Activated CD4-positive, alpha-beta T cell treated with anti-CD3 and anti-CD28 coated beads, Interleukin-2, Interleukin-6, amounts not matched to agents 100 ng/mL and 50 ng/mL, durations not matched to agents 16 hours and 8 hours (primary cell): Measurements from ENCODE around the gene JMJD8.

Experiments used
- DNase-seq: peaks from one replicate; pipeline ENCODE4 v3.0.0-alpha.2; 2020

Gene JMJD8

GRCh38 chr16:674968-675883 lies 8.9 kb downstream of the JMJD8 start, which contains the start of gene RHBDL1:
TSS of gene RHBDL1 (plus strand) at chr16:675671. CDS start at chr16:675791, 120 bp downstream.
- DNase-seq = peak; percentile 28

DNA sequence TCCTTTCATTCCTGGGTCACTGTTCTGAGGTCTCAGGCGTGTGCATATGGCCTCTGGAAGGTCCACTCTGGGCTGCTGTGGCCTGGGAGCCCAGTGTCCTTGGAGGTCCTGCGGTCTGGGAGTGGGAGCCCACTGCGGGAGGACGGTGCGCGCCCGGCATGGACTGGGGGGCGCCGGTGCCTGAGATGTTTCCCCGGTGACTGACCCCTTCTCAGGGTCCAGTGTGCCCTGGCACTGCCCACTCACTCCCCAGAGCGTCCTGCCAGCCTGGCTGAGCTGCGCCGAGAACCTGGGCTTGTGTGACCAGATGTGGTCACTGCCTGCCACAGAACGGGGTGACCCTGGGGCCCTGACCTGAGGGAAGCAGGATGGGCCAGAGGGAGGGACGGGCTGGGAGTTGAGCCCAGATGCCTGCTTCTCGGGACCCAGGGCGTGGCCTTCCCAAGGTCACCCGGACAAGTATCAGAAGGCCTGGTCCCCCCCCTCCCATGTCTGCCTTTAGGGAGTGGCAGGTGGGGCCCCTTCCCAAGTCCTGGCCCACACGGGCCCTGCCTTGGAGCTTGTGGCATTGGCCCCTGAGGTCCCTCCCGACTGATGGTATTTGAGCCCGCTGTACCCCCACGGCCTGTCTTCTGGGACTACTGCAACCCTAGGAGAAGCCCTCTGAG lies 9.8 kb downstream of the JMJD8 start:
- DNase-seq = no peak

DNA sequence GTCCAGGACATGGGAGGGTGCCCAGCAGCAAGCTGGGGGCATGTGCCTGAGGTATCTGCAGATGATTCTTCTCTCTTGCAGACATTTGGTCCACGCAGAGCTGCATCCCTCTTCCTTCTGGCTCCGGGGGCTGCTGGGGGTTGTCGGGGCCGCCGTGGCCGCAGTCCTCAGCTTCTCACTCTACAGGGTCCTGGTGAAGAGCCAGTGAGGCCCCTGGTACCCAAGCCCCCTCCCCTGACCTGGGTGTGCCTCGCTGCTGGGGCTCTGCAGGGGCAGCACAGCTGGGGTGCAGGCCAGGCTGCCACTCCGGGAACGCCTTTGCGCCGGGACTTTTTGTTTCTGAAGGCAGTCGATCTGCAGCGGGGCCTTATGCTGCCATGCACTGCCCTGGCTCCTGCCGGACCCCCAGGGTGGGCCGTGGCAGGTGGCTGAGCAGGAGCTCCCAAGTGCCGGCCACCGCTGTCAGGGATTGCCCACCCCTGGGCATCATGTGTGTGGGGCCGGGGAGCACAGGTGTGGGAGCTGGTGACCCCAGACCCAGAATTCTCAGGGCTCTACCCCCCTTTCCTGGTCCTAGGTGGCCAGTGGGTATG lies 10.6 kb downstream of the JMJD8 start:
- DNase-seq = no peak

DNA sequence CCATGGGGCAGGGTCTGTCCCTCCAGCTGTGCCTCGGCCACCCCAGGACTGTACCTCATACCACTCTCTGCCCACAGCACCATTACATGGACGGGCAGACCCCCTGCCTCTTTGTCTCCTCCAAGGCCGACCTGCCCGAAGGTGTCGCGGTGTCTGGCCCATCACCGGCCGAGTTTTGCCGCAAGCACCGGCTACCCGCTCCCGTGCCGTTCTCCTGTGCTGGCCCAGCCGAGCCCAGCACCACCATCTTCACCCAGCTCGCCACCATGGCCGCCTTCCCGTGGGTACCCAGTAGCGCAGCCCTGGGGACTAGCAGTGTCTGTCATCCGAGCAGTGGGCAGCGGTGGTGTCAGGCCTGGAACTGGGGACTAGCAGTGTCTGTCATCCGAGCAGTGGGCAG lies 11.3 kb downstream of the JMJD8 start:
- no peak for DNase-seq

DNA sequence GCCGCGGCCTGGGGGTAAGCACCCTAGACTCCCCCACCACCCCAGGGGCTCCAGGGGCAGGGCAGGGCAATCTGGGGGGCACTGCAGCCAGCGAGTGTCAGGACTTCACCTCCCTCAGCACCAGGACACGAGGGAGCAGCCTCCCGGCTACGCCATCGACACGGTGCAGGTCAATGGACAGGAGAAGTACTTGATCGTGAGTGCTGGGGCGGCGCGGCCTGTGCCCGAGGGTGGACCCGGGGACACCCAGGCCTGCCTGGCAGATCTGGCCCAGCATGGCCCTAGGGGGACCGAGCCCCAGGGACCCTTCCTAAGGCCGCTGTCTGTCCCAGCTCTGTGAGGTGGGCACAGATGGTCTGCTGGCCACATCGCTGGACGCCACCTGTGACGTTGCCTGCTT lies 11.8 kb downstream of the JMJD8 start:
- DNase-seq = no peak

DNA sequence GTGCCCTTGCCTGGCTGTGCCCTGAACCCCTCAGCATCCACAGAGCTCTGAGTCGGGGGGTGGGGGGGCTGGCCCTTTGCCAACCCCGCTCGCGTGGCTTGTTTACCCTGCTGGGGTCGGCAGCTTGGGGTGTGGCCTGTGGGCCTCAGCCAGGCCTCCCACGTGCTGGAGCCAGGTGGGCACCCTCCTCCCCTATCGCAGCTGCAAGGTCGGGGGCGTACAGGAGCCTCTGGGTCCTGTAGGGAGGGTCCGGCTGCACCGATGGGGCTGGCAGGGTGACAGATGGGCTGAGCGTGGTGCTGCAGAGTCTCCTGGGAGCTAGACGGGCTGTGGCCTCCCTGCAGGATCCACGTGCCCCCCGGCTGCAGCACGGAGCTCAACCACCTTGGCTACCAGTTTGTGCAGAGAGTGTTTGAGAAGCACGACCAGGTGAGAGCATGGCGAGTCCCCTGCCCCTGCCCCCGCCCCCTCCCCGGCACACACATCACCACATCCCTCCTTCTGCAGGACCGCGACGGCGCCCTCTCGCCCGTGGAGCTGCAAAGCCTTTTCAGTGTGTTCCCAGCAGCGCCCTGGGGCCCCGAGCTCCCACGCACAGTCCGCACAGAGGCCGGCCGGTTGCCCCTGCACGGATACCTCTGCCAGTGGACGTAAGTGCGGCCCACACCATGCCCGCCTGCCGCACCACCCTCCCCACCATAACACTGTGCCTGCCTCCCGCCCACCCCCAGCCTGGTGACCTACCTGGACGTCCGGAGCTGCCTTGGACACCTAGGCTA lies 12.6 kb downstream of the JMJD8 start:
- no peak for DNase-seq

DNA sequence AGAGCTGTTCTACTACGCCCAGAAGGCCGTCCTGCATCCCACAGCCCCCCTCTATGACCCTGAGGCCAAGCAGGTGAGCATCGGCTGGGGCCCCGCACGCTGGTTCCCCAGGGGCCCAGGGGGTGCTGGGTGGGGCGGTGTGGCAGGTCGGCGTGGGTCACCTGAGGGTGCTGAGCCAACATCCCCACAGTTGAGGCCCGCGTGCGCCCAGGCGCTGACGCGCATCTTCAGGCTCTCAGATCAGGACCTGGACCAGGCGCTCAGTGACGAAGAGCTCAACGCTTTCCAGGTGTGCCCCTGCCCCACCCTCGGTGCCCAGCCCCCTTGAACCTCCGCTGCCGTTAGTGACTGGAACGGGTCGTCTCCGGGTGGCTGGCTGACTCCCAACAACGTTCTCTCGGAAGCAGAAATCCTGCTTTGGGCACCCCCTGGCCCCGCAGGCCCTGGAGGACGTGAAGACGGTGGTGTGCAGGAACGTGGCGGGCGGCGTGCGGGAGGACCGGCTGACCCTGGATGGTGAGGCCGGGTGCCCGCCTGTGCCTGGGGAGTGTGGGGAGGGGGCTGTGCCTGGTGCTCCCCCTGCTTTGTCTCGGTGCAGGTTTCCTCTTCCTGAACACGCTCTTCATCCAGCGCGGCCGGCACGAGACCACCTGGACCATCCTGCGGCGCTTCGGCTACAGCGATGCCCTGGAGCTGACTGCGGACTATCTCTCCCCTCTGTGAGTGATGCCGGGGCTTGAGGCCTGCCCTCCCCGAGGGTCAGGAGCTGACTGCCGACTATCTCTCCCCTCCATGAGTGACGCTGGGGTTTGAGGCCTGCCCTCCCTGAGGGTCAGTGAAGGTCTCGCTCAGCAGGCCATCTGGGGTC lies 13.4 kb downstream of the JMJD8 start:
- DNase-seq = no peak

- DNase-seq = no peak
These were observed 14.5 kb downstream of the JMJD8 start for GRCh38 chr16:669666-670065.

- peak; percentile 30 for DNase-seq
These were observed 15.5 kb downstream of the JMJD8 start for GRCh38 chr16:668519-669171.

- DNase-seq = peak; percentile 96
These were observed 16.2 kb downstream of the JMJD8 start, which contains the start of gene RHOT2 for GRCh38 chr16:667780-668518. TSS of gene RHOT2 (plus strand) at chr16:668132. CDS start at chr16:668200, 68 bp downstream.

GRCh38 chr16:667113-667779 lies 16.9 kb downstream of the JMJD8 start:
- DNase-seq = no peak

GRCh38 chr16:666572-666971 lies 17.6 kb downstream of the JMJD8 start:
- DNase-seq = no peak

GRCh38 chr16:662597-662996 lies 21.5 kb downstream of the JMJD8 start:
- DNase-seq = no peak

GRCh38 chr16:662095-662494 lies 22.0 kb downstream of the JMJD8 start:
- DNase-seq = no peak

DNA sequence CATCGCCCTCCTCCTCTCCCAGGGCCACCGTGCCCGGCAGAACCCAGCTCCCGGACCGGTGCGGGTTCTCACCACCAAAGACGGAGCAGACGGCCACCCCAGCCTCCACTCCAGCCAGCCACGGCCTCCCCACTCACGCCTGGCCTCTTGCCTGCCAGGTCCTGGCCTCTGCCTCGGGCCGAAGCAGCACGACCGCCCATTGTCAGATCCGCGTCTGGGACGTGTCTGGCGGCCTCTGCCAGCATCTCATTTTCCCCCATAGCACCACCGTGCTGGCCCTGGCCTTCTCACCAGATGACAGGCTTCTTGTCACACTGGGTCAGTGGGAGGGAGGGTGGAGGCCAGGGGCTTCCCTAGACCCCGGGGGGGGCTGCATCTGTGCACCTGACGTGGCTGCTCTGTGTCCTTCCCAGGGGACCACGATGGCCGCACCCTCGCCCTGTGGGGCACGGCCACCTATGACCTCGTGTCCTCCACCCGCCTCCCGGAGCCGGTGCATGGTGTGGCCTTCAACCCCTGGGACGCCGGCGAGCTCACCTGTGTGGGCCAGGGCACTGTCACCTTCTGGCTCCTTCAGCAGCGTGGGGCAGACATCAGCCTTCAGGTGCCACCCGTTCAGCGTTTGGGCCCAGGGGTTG lies 22.8 kb downstream of the JMJD8 start:
- DNase-seq = no peak

- peak; percentile 80 for DNase-seq
These were observed 23.5 kb downstream of the JMJD8 start for GRCh38 chr16:660459-661183.

DNA sequence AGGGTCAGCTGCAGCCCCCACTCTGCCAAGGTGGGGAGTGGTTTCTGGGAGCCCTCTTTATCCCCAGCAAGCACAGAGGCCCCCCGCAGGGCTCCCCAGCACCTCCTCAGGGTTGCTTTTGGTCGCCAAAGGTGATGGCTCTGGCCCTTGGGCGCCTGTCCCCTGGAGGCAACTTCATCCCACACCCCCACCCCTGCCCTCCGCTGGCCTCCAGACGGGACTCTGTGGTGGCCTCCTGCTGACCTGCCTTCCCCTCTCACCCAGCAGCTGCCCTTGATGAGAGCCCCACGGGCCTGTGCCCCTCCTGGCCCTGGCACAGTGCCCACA lies 24.0 kb downstream of the JMJD8 start:
- no peak for DNase-seq

DNA sequence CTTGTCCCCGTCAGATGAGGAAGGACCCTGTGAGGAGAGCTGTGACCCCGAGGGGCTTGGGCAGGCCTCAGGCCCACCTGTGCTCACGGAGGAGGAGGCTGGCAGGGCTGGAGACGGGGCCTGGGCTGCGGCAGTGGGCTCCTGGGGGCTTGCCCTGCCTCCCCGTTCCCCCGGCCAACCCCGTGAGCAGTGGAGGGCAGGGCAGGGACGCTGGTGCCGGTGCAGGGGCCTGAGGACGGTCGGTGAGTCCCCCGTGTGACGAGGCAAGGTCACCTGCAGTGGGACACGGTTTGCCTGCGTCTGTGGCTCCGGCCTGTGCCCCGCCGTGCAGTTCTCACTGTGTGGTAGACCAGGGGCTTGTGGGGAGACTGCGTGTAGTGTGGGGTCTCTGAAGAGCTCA lies 24.5 kb downstream of the JMJD8 start:
- no peak for DNase-seq
